ENCODE data around the gene ITPKB.

The ITPKB gene

GRCh38 chr1:226679262-226679661, 59.8 kb downstream of the ITPKB start:
- no peak for TF ChIP-seq CTCF (IDR thresholded peaks at IDR 0.05; ENCODE audit: insufficient read depth, missing control alignments)
- no peak for FAIRE-seq
- DNase-seq (ENCODE audit: insufficient read length, low spot score): no peak

- DNase-seq (ENCODE audit: insufficient read length, low spot score) (no peak), FAIRE-seq (no peak)
- no peak for TF ChIP-seq CTCF (IDR thresholded peaks at IDR 0.05; ENCODE audit: insufficient read depth, missing control alignments)
These were observed 60.4 kb downstream of the ITPKB start for GRCh38 chr1:226678701-226679100.

GRCh38 chr1:226678251-226678650, 60.8 kb downstream of the ITPKB start:
- TF ChIP-seq CTCF (IDR thresholded peaks at IDR 0.05; ENCODE audit: insufficient read depth, missing control alignments): no peak
- FAIRE-seq: no peak
- DNase-seq (ENCODE audit: insufficient read length, low spot score): no peak

- no peak for DNase-seq (ENCODE audit: insufficient read length, low spot score)
- no peak for FAIRE-seq
These were observed 61.8 kb downstream of the ITPKB start for GRCh38 chr1:226677027-226678020.

GRCh38 chr1:226676381-226676780, 62.7 kb downstream of the ITPKB start:
- no peak for DNase-seq (ENCODE audit: insufficient read length, low spot score)
- no peak for TF ChIP-seq CTCF (IDR thresholded peaks at IDR 0.05; ENCODE audit: insufficient read depth, missing control alignments)
- FAIRE-seq: no peak

More at GRCh38 chr1:226677027-226678020, 61.8 kb downstream of the ITPKB start:
- TF ChIP-seq CTCF (IDR thresholded peaks at IDR 0.05; ENCODE audit: insufficient read depth, missing control alignments): no peak

- no peak for DNase-seq (ENCODE audit: insufficient read length, low spot score)
- TF ChIP-seq CTCF (IDR thresholded peaks at IDR 0.05; ENCODE audit: insufficient read depth, missing control alignments): no peak
- no peak for FAIRE-seq
These were observed 63.2 kb downstream of the ITPKB start for GRCh38 chr1:226675715-226676357.

Data from D721Med (cell line).